ENCODE results near the gene CXXC4.

The CXXC4 gene

GRCh38 chr4:104424475-104424941 is 70.2 kb downstream of the CXXC4 start:
- FAIRE-seq (no peak), DNase-seq (ENCODE audit: insufficient read length, low spot score) (no peak)

GRCh38 chr4:104421566-104421965 is 73.1 kb downstream of the CXXC4 start:
- FAIRE-seq = no peak

GRCh38 chr4:104420766-104421165 is 73.9 kb downstream of the CXXC4 start:
- no peak for FAIRE-seq
- no peak for DNase-seq (ENCODE audit: insufficient read length, low spot score)

More at GRCh38 chr4:104421566-104421965, 73.1 kb downstream of the CXXC4 start:
- DNase-seq (ENCODE audit: insufficient read length, low spot score) = no peak
